NCI-H2029 treated with DMSO at 0.1 percent for 48 hours (cell line): ENCODE data around the gene ZMIZ1.

Experiments
- DNase-seq: peaks from one replicate; lab custom pipeline; 2025; lab: John Stamatoyannopoulos, UW

Gene ZMIZ1

GRCh38 chr10:79359816-79360498, 291.2 kb downstream of the ZMIZ1 start:
- DNase-seq: no peak

DNA sequence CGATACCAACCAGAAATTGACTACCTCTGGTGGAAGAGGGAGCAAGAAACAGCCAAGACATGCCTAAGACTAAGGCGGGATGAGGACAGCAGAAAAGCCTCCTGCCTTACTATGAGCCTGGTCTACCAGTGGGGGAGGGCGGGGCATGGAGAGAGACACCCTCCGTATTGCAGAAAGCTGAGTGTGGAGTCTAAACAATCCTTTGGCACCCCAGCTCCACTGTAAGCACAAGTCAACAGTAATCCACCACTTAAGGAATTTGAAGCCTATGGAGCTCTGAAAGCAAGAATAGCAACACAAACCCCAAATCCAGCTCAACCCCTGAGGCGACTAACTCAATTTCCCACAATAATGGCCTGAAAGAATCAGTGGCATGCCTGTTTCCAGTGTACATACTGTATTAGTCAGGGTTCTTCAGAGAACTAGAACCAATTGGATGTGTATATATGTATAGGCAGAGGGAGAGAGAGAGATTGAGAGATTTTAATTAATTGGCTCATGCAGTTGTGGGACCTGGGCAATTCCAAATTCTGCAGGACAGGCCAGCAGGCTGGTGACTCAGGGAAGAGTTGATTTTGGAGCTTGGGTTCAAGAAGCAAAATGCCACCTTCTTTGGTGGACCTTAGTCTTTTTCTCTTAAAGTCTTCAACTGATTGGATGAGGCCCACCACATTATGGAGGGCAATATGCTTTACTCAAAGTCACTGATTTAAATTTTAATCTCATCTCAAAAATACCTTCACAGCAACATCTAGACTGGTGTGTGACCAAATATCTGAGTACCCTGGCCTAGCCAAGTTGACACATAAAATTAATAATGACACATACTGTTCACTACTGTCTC, 292.0 kb downstream of the ZMIZ1 start:
- DNase-seq: no peak

DNA sequence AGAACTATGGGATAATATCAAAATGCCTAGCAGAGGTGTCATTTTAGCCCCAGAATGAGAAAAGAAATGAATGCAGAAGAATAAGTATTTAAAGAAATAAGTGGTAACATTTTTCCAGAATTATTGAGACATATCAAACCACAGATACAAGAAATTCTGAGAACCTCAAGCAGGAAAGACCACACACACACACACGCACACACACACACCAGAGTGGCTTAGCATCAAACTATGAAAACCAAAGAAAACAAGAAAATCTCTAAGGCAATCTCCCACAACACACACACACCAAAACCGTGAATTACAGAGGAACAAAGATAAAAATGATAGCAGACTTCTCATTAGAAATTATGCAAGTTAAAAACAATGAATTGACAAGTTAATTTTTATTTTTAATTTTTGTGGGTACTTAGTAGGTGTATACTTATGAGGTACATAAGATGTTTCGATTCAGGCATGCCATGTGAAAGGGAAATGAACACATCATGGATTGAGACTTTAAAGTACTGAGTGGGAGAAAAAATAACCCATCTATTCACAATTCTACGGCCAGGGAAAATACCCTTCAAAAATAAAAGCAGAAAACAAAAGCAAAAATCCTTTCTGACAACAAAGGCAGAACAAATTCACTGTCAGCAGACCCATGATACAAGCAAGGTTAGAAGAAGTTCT, 293.1 kb downstream of the ZMIZ1 start:
- DNase-seq: no peak
